CD1c-positive myeloid dendritic cell (primary cell): ENCODE results near the gene TMEM63B.
"Not testable (repeated sequence)": the region's sequence is repeated elsewhere in the genome, so short reads cannot be mapped to it uniquely, and the experiment has no call there.

ENCODE experiments used
- DNase-seq: peaks from one replicate; pipeline ENCODE4 v3.0.0-alpha.2; 2016; ENCODE audit errors: extremely low spot score

TMEM63B gene

GRCh38 chr6:44127186-44128019 is at the start of gene TMEM63B, which contains the start of gene MRPL14:
TSS of gene TMEM63B (plus strand) at chr6:44127554. CDS start at chr6:44134585, 7,031 bp downstream.
TSS of gene MRPL14 (minus strand) at chr6:44127452. CDS start at chr6:44116611, 10,841 bp downstream.
- DNase-seq, result peak; percentile 96

GRCh38 chr6:44078219-44078826 is 49.0 kb upstream of the TMEM63B start:
- no peak for DNase-seq

DNA sequence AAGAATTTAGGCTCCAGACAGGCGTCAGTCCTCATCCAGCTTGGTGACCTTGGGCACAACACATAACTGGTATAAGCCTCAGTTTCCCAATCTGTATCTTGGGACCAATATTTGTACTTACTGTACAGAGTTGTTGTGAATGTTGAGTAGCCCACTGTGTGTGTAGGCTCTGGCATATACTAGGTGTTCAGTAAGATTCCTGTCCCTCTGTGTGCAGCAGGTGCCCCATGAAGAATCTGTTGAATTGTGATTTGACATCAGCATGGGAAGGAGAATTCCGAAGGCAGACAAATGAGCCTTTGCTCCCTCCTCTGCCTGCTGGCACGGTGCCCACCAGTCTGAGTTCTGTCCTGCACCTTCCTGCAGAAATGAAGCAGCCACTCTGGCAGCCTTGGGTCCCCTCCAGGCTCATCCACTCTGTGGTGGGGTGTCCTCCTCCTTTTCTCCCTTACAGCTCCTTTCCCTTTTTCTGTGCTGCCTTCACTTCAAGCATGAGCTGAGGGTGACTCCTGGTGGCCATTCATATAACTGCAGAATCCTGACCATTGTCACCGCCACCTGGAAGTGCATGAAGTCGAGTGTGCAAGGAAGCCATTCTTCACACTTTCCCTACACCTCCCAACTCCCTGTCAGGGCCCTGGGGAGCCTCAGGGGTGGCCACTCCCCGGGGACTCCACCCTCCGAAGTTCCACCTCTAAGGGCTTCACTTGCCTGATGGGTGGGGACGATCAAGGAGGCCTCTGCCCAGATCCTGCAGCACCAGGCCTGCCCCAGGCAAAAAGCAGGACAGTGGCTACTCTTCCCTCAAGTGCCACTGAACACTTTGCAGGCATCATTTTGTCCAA is 48.3 kb upstream of the TMEM63B start:
- DNase-seq, result peak; percentile 84

DNA sequence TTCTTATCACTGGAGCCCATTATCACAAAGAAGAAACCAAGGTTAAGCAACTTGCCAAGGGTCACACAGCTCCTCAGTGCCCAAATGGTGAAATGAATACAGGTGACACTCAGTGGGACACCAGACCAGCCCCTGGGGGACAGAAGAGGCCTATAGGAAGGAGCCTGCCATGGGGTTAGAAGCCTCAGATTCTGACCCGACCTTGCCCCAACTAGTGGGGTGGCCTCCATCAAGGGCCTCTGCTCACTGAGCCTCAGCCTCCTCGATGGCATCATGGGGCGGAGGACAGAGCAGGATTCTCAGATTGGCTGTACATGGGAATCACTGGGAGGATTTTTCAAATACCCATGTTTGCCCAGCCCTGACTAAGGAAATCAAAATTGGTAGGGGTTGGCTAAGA is 47.7 kb upstream of the TMEM63B start:
- no peak for DNase-seq

GRCh38 chr6:44080561-44081521 is 46.5 kb upstream of the TMEM63B start:
- DNase-seq, result no peak

- DNase-seq, result no peak
These were observed 45.6 kb upstream of the TMEM63B start for GRCh38 chr6:44081753-44082152.

DNA sequence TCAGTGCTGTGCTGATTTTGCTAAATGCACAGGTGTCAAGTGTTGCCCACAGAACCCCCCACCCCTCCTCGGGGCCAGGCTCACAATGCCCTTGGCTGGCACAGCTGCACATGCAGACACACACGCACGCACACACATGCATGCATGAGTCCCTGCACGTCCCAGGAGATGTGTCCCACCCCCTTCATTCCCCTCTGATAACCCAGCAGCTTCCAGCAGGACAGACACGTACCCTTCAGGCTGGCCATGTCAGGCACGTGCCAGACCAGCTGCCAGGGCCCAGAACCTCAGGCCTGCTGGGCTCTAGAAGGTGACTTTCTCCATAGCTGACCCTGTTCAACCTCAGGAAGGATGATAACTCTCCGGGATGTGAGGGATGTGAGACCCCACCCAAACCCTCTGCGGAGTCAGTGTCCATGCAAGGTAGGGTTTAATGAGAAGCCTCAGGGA is 44.5 kb upstream of the TMEM63B start:
- no peak for DNase-seq

- DNase-seq, result no peak
These were observed 42.9 kb upstream of the TMEM63B start for GRCh38 chr6:44084231-44085014.

- DNase-seq, result no peak
These were observed 42.1 kb upstream of the TMEM63B start for GRCh38 chr6:44085219-44085618.

- DNase-seq, result no peak
These were observed 40.3 kb upstream of the TMEM63B start for GRCh38 chr6:44086931-44087574.

DNA sequence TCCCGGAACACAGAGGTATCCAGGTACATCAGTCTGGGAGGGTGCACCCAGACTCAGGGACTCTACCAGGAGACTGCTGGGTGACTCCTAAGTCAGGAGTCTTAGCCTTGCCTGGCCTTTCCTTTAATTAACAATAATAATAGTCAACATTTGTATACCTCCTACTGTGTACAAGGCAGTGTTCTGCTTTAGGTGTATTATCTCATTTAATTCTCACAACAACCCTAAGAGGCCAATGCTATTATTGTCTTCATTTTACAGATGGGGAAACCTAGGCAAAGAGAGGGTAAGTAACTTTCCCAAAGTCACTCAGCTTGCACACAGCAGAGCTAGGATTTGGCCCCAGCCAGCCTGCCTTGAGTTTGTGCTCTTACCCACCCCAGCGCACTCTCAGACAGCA is 39.7 kb upstream of the TMEM63B start:
- DNase-seq, result no peak

- no peak for DNase-seq
These were observed 38.3 kb upstream of the TMEM63B start for GRCh38 chr6:44088827-44089590.

- no peak for DNase-seq
These were observed 36.9 kb upstream of the TMEM63B start for GRCh38 chr6:44090465-44090864.

DNA sequence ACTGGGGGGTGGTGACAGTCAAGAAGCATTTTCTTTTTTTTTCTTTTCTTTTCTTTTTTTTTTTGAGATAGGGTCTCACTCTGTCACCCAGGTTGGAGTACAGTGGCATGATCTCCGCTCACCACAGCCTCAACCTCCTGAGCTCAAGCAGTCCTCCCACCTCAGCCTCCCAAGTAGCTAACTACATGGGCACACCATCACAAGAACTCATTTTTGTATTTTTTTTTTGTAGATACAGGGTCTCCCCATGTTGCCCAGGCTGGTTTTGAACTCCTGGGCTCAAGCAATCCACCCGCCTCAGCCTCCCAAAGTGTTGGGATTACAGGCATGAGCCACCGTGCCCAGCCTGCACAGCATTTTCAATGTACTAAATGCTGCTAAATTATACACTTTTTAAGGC is 36.0 kb upstream of the TMEM63B start:
- DNase-seq, result not testable (repeated sequence)

- no peak for DNase-seq
These were observed 35.1 kb upstream of the TMEM63B start for GRCh38 chr6:44091981-44092884.

GRCh38 chr6:44093066-44093465 is 34.3 kb upstream of the TMEM63B start:
- DNase-seq, result no peak

GRCh38 chr6:44093750-44094402 is 33.5 kb upstream of the TMEM63B start:
- no peak for DNase-seq
